Type B pancreatic cell (in vitro differentiated cells): ENCODE results near the gene TMEM171. TPM values are rescaled to one million over a fixed set of nuclear protein-coding genes. Genes with fewer than 3 reads are reported as not detected.

Source experiments
- DNase-seq: peaks from one replicate; pipeline ENCODE4 v3.0.0; 2021; ENCODE audit warnings: mixed read lengths; ENCODE audit not compliant: unreplicated experiment; ENCODE audit errors: extremely low spot score
- H3K27ac Mint-ChIP-seq: 2 replicates; pipeline ENCODE4 v1.8.0; 2021; ENCODE audit warnings: mild to moderate bottlenecking, mixed read lengths
- H3K27me3 Mint-ChIP-seq: 2 replicates; pipeline ENCODE4 v1.8.0; 2021; ENCODE audit warnings: mixed read lengths
- H3K36me3 Mint-ChIP-seq: 2 replicates; pipeline ENCODE4 v1.8.0; 2021; ENCODE audit warnings: mixed read lengths
- H3K4me1 Mint-ChIP-seq: one replicate; pipeline ENCODE4 v1.8.0; 2021; ENCODE audit warnings: mixed read lengths; ENCODE audit not compliant: unreplicated experiment
- H3K4me3 Mint-ChIP-seq: 2 replicates; pipeline ENCODE4 v1.8.0; 2021; ENCODE audit warnings: mild to moderate bottlenecking, mixed read lengths
- H3K9me3 Mint-ChIP-seq: 2 replicates; pipeline ENCODE4 v1.8.0; 2021; ENCODE audit warnings: mixed read lengths
- total RNA-seq: library from RNA; stranded (reverse); gene quantifications from 2 replicates; pipeline ENCODE4 v1.2.1, GENCODE V29; 2021; ENCODE audit warnings: low replicate concordance
- TF ChIP-seq, protein P1 (sequence below): fragments of 200-600 bp; sonication (generic); conservative IDR thresholded peaks from 2 replicates; pipeline ENCODE4 v1.5.0; 2021; ENCODE audit warnings: antibody characterized with exemption, mild to moderate bottlenecking

The TMEM171 gene
- total RNA-seq, 1 donor from 2014 or later = 1.3 TPM

DNA sequence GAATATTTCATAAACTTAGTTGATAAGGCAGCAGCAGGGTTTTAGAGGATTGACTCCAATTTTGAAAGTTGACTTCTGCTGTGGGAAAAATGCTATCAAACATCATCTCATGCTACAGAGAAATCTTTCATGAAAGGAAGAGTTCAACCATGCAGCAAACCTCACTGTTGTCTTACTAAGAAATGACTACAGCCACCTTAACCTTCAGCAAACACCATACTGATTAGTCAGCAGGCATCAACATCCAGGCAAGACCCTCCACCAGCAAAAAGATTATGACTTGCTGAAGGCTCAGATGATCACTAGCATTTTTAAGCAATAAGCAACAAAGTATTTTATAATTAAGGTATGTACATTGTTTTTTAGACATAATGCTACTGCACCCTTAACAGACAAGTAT is 60.2 kb downstream of the TMEM171 start:
- TF ChIP-seq, protein P1, sequence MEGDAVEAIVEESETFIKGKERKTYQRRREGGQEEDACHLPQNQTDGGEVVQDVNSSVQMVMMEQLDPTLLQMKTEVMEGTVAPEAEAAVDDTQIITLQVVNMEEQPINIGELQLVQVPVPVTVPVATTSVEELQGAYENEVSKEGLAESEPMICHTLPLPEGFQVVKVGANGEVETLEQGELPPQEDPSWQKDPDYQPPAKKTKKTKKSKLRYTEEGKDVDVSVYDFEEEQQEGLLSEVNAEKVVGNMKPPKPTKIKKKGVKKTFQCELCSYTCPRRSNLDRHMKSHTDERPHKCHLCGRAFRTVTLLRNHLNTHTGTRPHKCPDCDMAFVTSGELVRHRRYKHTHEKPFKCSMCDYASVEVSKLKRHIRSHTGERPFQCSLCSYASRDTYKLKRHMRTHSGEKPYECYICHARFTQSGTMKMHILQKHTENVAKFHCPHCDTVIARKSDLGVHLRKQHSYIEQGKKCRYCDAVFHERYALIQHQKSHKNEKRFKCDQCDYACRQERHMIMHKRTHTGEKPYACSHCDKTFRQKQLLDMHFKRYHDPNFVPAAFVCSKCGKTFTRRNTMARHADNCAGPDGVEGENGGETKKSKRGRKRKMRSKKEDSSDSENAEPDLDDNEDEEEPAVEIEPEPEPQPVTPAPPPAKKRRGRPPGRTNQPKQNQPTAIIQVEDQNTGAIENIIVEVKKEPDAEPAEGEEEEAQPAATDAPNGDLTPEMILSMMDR = no peak
- H3K4me3 Mint-ChIP-seq = no peak overlapping the region
- no peak overlapping the region for H3K27ac Mint-ChIP-seq
- peaks cover 5% of the 10 kb centered on the region for H3K4me1 Mint-ChIP-seq
- H3K9me3 Mint-ChIP-seq = no peaks in the 10 kb centered on the region
- DNase-seq = no peak
- H3K27me3 Mint-ChIP-seq = peaks cover 22% of the 10 kb centered on the region
- no peaks in the 10 kb centered on the region for H3K36me3 Mint-ChIP-seq

Other genes starting within 250 kb of the TMEM171 start
- 22.8 and 38.5 TPM in 2 replicates for gene FCHO2, start 164.5 kb upstream of the TMEM171 start, total RNA-seq
- gene TMEM174, start 52.6 kb downstream of the TMEM171 start, total RNA-seq = not detected in 2 replicates